Measurements from ENCODE around the gene IDH3G. TPM values are rescaled to one million over a fixed set of nuclear protein-coding genes. Genes with fewer than 3 reads are reported as not detected.
"Not testable (repeated sequence)": the region's sequence is repeated elsewhere in the genome, so short reads cannot be mapped to it uniquely, and the experiment has no call there.

The IDH3G gene
- total and polyA plus RNA-seq, 3 donors from 2014 or later, result 52.4 to 83.1 (median 74.9) TPM

DNA sequence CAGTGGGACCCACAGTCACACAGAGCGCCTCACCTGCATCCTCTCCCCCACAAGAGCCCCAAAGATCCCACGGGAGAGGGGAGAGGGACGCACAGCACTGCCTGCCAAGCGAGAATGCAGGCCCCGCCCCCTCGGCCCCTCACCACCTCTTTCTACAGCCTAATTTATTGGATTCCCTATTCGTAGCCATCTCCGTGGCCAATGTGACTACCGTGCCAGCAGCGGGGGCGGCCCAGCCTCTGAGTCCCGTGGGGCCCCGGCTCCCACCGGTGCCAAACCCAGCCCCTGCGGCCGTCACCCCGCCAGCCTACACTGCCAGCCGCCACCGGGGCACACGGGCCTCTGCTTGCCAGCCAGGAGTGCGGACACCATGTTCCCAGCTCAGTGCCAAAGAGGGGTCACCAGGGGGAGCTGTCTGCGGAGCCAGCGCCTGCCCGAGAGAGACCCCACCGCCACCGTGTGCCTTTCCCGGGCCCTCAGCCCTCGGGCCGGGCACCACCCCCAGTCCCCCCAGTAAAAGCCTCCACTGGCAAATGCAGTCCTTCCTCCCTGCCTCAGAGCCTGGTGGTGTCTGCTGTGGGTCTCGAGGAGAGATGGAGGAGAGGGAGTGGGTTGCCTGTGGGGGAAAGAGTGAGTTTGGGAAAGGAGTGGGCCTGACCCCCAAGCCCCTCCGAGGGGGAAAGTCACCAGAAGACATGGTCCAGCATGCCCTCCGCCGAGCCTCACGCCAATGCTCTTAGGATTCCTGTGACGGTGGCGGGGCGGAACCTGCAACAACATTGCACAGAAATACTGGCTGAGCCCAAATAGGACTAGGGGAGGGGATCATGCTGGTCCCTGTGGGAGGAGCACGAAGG is 49.7 kb downstream of the IDH3G start:
- no peak overlapping the region for H3K4me3 ChIP-seq
- no peak for TF ChIP-seq POLR2A (IDR thresholded peaks at IDR 0.05)
- TF ChIP-seq, protein P1, sequence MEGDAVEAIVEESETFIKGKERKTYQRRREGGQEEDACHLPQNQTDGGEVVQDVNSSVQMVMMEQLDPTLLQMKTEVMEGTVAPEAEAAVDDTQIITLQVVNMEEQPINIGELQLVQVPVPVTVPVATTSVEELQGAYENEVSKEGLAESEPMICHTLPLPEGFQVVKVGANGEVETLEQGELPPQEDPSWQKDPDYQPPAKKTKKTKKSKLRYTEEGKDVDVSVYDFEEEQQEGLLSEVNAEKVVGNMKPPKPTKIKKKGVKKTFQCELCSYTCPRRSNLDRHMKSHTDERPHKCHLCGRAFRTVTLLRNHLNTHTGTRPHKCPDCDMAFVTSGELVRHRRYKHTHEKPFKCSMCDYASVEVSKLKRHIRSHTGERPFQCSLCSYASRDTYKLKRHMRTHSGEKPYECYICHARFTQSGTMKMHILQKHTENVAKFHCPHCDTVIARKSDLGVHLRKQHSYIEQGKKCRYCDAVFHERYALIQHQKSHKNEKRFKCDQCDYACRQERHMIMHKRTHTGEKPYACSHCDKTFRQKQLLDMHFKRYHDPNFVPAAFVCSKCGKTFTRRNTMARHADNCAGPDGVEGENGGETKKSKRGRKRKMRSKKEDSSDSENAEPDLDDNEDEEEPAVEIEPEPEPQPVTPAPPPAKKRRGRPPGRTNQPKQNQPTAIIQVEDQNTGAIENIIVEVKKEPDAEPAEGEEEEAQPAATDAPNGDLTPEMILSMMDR (IDR thresholded peaks at IDR 0.05), result no peak
- DNase-seq, result no peak
- H3K36me3 ChIP-seq (ENCODE audit: low read depth, missing control alignments), result no peaks in the 10 kb centered on the region
- WGBS, 2 donors, result 36 to 42% methylated on average over 11 to 22 of the region's 38 CpGs
- H3K4me1 ChIP-seq, result peaks cover 4% of the 10 kb centered on the region
- no peaks in the 10 kb centered on the region for H3K9me3 ChIP-seq
- H3K27me3 ChIP-seq, result no peaks in the 10 kb centered on the region
- intact Hi-C loops (cut with DNase I; ENCODE audit: low total_unique reads), result no loop called here
- peak overlapping the region in 1 of 2 donors; percentile 50 for H3K27ac ChIP-seq

DNA sequence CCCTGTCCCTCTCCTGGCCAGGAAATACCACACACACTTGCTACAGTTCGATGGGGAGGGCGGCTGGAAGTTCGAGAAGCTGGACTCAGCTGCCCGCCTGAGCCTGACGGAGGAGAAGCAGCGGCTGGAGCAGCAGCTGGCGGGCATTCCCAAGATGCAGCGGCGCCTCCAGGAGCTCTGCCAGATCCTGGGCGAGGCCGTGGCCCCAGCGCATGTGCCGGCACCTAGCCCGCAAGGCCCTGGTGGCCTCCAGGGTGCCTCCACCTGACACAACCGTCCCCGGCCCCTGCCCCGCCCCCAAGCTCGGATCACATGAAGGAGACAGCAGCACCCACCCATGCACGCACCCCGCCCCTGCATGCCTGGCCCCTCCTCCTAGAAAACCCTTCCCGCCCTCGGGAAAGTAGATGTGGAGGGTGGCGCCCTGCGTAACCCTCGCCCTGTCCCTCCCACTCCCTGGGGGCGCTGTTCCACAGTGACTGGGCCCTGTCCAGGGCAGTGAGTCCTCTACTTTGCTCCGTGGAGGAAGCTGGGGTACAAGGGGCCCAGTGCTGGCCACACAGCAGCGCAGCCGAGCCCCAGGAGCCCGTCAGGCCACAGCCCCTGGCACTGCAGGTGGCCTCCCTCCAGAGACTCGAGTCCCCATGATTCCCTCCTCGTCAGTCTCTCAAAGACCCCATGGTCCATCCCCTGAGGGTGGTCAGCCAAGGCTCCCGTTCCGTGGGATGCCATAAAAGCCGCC is 50.5 kb downstream of the IDH3G start:
- H3K27ac ChIP-seq, result peak overlapping the region in 1 of 2 donors; percentile 50
- peak; percentile 84 for DNase-seq
- H3K36me3 ChIP-seq (ENCODE audit: low read depth, missing control alignments); H3K4me3 ChIP-seq; H3K9me3 ChIP-seq; H3K4me1 ChIP-seq; H3K27me3 ChIP-seq; intact Hi-C loops (cut with DNase I; ENCODE audit: low total_unique reads): not testable (repeated sequence)
- 51 to 70% methylated on average over 2 to 12 of the region's 35 CpGs for WGBS, 2 donors

DNA sequence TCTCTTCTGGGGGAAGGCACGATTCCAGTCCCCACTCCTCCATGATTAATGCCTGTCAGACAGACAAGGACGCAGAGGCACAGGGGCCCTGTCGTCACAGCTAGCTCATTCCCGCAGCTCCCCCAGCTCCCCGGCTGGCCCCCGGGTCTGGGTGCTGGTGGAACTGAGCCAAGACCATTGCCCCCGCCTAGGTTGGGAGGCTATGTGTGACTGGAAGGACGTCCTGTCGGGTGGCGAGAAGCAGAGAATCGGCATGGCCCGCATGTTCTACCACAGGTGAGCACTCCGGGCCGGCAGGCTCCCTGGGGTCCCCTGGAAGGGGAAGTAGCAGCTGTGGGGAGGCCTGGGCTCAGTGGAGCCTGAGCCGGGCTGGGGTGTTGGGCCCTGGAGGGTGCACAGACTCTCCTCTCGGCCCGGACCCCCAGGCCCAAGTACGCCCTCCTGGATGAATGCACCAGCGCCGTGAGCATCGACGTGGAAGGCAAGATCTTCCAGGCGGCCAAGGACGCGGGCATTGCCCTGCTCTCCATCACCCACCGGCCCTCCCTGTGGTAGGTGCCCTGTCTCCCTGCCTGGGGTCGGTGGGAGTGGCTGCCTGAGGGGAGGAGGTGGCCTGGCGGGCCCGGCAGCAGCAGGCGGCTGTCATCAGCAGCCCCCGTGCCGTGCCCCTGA is 51.2 kb downstream of the IDH3G start:
- H3K27ac ChIP-seq; H3K4me1 ChIP-seq; intact Hi-C loops (cut with DNase I; ENCODE audit: low total_unique reads); H3K9me3 ChIP-seq; DNase-seq; H3K27me3 ChIP-seq; H3K4me3 ChIP-seq; H3K36me3 ChIP-seq (ENCODE audit: low read depth, missing control alignments): not testable (repeated sequence)
- 60% methylated on average over 18 of the region's 32 CpGs; no CpG with 5 or more reads in 1 of the 2 donors for WGBS, 2 donors

DNA sequence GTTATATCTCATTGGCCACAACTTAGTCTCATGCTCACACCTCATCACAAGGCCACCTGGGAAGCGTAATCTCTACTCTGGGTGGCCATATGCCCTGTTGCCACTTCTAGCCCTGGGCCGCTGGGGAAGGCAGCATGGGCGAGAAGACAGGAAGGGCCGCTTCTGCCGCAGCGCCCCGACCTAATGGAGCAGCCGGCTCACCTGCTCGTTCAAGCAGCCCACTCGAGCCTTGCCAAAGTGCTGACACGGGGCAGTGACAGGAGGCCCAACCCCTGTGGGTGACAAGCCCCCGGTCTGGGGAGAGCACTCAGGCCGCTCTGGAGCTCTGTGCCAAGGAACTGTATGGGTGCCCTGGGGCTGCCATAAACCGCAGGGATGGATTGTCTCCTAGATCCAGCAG is 52.1 kb downstream of the IDH3G start:
- DNase-seq; H3K36me3 ChIP-seq (ENCODE audit: low read depth, missing control alignments); H3K27me3 ChIP-seq; H3K9me3 ChIP-seq; intact Hi-C loops (cut with DNase I; ENCODE audit: low total_unique reads); H3K27ac ChIP-seq; H3K4me1 ChIP-seq; H3K4me3 ChIP-seq: not testable (repeated sequence)
- 90 to 97% methylated on average over 2 to 13 of the region's 14 CpGs for WGBS, 2 donors

DNA sequence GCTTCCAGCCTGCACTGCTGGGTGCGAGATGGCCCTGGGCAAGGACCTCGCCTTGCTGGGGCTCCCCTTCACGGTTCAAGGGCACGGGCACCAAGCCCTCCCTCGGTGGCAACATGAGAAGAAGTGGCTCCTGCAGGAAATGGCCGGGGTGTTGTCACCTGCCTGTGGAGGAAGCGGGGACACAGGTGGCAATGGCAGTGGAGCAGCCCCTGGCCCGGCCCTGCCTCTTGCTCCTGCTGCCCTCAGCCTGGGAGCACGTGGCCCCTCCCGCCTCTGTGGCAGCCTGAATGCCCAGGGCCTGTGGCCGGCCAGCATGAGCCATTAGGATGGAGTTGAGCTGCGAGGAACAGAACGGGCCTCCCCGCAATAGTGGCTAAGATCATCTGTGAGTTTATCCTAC is 52.7 kb downstream of the IDH3G start:
- Histone ChIP-seq H3K36me3 (ENCODE audit: low read depth, missing control alignments) (no peaks in the 10 kb centered on the region), H3K27me3 (no peaks in the 10 kb centered on the region), H3K4me1 (peaks cover 4% of the 10 kb centered on the region), H3K27ac (no peak overlapping the region), H3K9me3 (no peaks in the 10 kb centered on the region), H3K4me3 (no peak overlapping the region)
- TF ChIP-seq, protein P1 (IDR thresholded peaks at IDR 0.05), result no peak
- no peak for TF ChIP-seq POLR2A (IDR thresholded peaks at IDR 0.05)
- no peak for DNase-seq
- intact Hi-C loops (cut with DNase I; ENCODE audit: low total_unique reads), result no loop called here
- 89% methylated on average over 12 of the region's 14 CpGs; no CpG with 5 or more reads in 1 of the 2 donors for WGBS, 2 donors

DNA sequence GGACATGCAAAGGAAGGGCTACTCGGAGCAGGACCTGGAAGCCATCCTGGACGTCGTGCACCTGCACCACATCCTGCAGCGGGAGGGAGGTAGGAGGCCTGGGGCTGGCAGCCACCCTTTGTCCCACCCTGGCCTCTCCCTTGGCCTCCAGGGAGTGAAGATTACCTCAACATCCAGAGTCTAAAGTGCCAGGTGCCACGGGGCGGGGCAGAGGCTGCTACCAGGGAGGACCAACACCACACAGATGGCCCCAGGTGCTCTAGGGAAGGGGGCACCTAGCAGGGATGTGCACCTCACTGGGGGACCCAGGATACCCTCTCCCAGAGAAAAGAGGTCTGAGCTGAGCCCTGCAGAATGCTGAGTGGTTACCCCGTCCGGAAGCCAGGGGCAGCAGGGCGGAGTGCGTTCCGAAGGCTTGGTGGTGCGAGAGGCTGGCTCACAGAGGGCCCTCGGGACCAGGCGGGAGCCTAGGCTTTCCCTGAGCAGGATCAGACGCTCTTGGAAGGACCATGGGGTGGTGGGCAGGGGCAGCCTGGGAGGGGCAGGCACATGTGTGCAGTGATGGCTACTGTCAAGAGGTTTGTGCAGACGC is 53.4 kb downstream of the IDH3G start:
- H3K36me3 ChIP-seq (ENCODE audit: low read depth, missing control alignments), result no peaks in the 10 kb centered on the region
- WGBS, 2 donors, result 62% methylated on average over 6 of the region's 16 CpGs; no CpG with 5 or more reads in 1 of the 2 donors

More for the DNA sequence above, 53.4 kb downstream of the IDH3G start:
- Histone ChIP-seq H3K9me3 (no peaks in the 10 kb centered on the region), H3K27ac (no peak overlapping the region), H3K4me1 (peaks cover 4% of the 10 kb centered on the region), H3K27me3 (no peaks in the 10 kb centered on the region), H3K4me3 (no peak overlapping the region)
- DNase-seq, result no peak
- intact Hi-C loops (cut with DNase I; ENCODE audit: low total_unique reads), result no loop called here
- TF ChIP-seq POLR2A (IDR thresholded peaks at IDR 0.05), result no peak
- TF ChIP-seq, protein P1 (IDR thresholded peaks at IDR 0.05), result no peak

All from testis (tissue), 3 donors.